ENCODE measurements around the gene MIER1. TPM values are rescaled to one million over a fixed set of nuclear protein-coding genes. Genes with fewer than 3 reads are reported as not detected.
"Not testable (repeated sequence)": the region's sequence is repeated elsewhere in the genome, so short reads cannot be mapped to it uniquely, and the experiment has no call there.

The MIER1 gene
- 31.8 and 32.5 TPM in 2 replicates for total RNA-seq
- long read RNA-seq, full-length matches to known transcripts = 3 of 17 reads
- long read RNA-seq, partial matches to known transcripts = 5 of 17 reads
- long read RNA-seq, other reads (novel, unspliced or antisense) = 9 of 17 reads

DNA sequence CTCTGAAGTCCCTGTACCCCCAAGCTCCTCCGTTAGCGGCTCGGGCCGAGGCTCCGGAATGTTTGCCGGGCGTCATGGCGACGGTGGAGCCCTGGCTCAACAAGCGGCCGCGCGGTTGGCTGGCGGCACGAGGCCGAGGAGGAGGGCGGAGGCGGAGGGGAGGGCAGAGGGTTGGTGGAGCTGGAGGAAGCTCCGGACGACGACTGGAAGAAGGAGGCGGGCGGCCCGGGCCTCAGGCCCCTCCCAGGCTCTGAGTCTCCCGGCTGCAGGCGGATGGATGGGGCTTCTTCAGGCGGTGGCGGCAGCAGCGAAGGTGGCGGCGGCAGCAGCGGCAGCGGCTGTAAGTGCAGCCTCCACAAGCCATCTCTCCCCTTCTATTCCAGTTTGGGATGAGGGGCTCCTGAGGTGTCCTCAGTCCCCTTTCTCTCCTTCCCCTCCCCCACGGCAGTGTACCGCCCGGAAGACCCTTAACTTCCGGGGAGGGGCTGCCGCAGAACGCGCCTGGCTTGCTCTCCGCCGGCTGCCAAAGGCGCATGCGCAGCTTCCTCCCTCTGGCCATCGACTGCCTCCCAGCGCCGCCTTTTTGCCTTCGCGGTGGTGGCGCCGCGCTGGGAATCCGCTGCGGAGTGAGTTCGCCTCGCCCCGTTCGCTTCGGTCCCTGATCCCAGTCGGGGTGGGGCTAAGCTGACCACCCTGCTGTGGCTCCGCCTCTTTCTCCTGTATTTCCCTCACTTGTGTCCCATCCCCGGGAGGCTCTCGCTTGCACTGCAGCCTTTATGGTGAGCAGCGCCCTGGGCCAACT is at the start of gene MIER1, which contains the start of gene DNAI4:
TSS of gene MIER1 (plus strand) at position 235 of the 802 bp plus-strand sequence. CDS start at position 274, 39 bp downstream.
TSS of gene DNAI4 (minus strand) at position 101 of the 802 bp plus-strand sequence. CDS start at position 76, 25 bp downstream.
- peak within 1 kb of the TSS; percentile 95 for H3K4me3 Mint-ChIP-seq (ENCODE audit: low read depth)
- peak; percentile 98 for DNase-seq (ENCODE audit: low spot score, unreplicated experiment)
- peaks cover 23% of the 10 kb centered on the region for H3K4me1 Mint-ChIP-seq (ENCODE audit: low read depth)
- H3K27me3 Mint-ChIP-seq = no peaks in the 10 kb centered on the region
- H3K9me3 Mint-ChIP-seq (ENCODE audit: low read depth) = no peaks in the 10 kb centered on the region
- no peaks in the 10 kb centered on the region for H3K36me3 Mint-ChIP-seq (ENCODE audit: insufficient read depth)
- H3K27ac Mint-ChIP-seq = peak within 1 kb of the TSS; percentile 94
- TF ChIP-seq, protein P1, sequence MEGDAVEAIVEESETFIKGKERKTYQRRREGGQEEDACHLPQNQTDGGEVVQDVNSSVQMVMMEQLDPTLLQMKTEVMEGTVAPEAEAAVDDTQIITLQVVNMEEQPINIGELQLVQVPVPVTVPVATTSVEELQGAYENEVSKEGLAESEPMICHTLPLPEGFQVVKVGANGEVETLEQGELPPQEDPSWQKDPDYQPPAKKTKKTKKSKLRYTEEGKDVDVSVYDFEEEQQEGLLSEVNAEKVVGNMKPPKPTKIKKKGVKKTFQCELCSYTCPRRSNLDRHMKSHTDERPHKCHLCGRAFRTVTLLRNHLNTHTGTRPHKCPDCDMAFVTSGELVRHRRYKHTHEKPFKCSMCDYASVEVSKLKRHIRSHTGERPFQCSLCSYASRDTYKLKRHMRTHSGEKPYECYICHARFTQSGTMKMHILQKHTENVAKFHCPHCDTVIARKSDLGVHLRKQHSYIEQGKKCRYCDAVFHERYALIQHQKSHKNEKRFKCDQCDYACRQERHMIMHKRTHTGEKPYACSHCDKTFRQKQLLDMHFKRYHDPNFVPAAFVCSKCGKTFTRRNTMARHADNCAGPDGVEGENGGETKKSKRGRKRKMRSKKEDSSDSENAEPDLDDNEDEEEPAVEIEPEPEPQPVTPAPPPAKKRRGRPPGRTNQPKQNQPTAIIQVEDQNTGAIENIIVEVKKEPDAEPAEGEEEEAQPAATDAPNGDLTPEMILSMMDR (IDR thresholded peaks at IDR 0.05; ENCODE audit: unreplicated experiment) = peak; percentile 31

DNA sequence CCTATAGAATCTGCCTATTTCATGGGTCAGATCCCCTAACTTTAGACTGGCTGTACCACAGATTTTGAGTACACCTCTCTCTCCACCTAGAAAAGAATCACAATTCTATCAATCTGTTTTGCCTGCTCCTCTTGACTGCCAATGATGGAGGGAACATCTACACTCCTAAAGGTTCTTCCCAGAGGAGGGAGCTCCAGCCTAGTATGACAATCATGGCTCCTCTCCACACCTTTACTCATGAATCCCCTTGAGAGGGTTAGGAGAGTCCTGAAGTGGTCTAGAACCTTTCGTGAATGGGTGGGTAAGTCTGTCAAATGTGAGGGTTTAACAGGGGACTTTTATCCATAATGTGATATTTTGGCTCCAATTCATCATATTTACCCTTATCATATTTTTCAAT is 48.1 kb upstream of the MIER1 start:
- no peak overlapping the region for H3K4me3 Mint-ChIP-seq (ENCODE audit: low read depth)
- H3K4me1 Mint-ChIP-seq (ENCODE audit: low read depth) = no peaks in the 10 kb centered on the region
- no peak for DNase-seq (ENCODE audit: low spot score, unreplicated experiment)
- peaks cover 11% of the 10 kb centered on the region for H3K36me3 Mint-ChIP-seq (ENCODE audit: insufficient read depth)
- H3K9me3 Mint-ChIP-seq (ENCODE audit: low read depth) = peaks cover 20% of the 10 kb centered on the region
- no peak overlapping the region for H3K27ac Mint-ChIP-seq
- no peaks in the 10 kb centered on the region for H3K27me3 Mint-ChIP-seq
- TF ChIP-seq, protein P1 (IDR thresholded peaks at IDR 0.05; ENCODE audit: unreplicated experiment) = no peak

DNA sequence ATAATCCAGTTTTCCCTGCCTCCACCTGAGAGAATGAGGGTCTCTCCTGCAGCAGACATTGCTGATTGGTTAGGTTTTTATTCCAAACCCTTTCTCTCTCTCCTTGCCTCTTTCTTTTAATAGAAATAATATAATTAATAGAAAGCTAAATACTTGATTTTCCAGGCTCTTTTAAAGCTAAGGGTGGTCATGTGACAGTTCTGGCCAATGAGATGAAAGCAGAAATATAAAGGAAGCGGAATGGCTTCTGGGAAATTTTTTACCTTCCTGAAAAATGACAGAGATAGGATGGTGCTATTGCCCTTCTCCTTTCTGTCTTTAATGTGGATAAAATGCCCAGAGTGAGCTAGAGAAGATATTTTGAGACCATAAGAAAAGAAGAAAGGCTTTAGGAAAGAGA is 35.8 kb upstream of the MIER1 start:
- TF ChIP-seq, protein P1 (IDR thresholded peaks at IDR 0.05; ENCODE audit: unreplicated experiment) = no peak
- H3K36me3 Mint-ChIP-seq (ENCODE audit: insufficient read depth) = peaks cover 6% of the 10 kb centered on the region
- no peak overlapping the region for H3K4me3 Mint-ChIP-seq (ENCODE audit: low read depth)
- H3K27me3 Mint-ChIP-seq = no peaks in the 10 kb centered on the region
- no peak for DNase-seq (ENCODE audit: low spot score, unreplicated experiment)
- peaks cover 3% of the 10 kb centered on the region for H3K4me1 Mint-ChIP-seq (ENCODE audit: low read depth)
- no peaks in the 10 kb centered on the region for H3K9me3 Mint-ChIP-seq (ENCODE audit: low read depth)
- no peak overlapping the region for H3K27ac Mint-ChIP-seq

DNA sequence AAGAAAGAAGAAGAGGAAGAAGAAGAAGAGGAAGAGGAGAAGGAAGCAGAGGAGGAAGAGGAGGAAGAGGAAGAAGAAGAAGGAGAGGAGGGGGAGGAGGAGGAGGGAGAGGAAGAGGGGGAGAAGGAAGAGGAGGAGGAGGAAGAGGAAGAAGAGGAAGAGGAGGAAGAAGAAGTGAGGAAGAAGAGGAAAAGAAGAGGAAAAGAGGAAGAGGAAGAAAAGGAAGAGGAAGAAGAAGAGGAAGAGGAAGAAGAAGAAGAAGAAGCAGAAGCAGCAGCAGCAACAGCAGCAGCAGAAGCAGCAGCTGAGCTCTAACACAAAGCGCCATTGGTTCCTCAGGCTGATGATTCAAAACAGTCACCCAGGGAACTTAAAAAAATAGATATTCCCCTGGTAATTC is 34.2 kb upstream of the MIER1 start:
- H3K27me3 Mint-ChIP-seq = no peaks in the 10 kb centered on the region
- no peak for DNase-seq (ENCODE audit: low spot score, unreplicated experiment)
- TF ChIP-seq, protein P1 (IDR thresholded peaks at IDR 0.05; ENCODE audit: unreplicated experiment) = no peak
- H3K4me1 Mint-ChIP-seq (ENCODE audit: low read depth) = peaks cover 3% of the 10 kb centered on the region
- H3K27ac Mint-ChIP-seq = no peak overlapping the region
- no peak overlapping the region for H3K4me3 Mint-ChIP-seq (ENCODE audit: low read depth)
- no peaks in the 10 kb centered on the region for H3K9me3 Mint-ChIP-seq (ENCODE audit: low read depth)
- H3K36me3 Mint-ChIP-seq (ENCODE audit: insufficient read depth) = peaks cover 6% of the 10 kb centered on the region

DNA sequence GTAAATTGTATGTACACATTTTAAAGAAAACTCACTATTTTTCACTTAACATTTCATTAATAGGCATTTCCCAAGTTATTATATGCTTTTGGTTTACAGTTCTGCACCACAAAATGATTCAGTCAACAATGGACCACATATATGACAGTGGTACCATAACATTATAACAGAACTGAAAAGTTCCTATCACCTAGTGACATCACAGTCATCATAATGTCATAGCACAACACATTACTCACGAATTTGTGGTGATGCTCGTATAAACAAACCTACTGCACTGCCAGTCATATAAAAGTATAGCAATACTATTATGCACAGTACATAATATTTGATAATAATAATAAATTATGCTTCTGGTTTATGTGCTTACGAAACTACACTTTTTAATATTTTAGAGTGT is 31.1 kb upstream of the MIER1 start:
- TF ChIP-seq, protein P1 (IDR thresholded peaks at IDR 0.05; ENCODE audit: unreplicated experiment) = no peak
- no peaks in the 10 kb centered on the region for H3K27me3 Mint-ChIP-seq
- peaks cover 3% of the 10 kb centered on the region for H3K4me1 Mint-ChIP-seq (ENCODE audit: low read depth)
- peaks cover 3% of the 10 kb centered on the region for H3K36me3 Mint-ChIP-seq (ENCODE audit: insufficient read depth)
- no peak for DNase-seq (ENCODE audit: low spot score, unreplicated experiment)
- H3K27ac Mint-ChIP-seq = no peak overlapping the region
- H3K9me3 Mint-ChIP-seq (ENCODE audit: low read depth) = no peaks in the 10 kb centered on the region
- no peak overlapping the region for H3K4me3 Mint-ChIP-seq (ENCODE audit: low read depth)

DNA sequence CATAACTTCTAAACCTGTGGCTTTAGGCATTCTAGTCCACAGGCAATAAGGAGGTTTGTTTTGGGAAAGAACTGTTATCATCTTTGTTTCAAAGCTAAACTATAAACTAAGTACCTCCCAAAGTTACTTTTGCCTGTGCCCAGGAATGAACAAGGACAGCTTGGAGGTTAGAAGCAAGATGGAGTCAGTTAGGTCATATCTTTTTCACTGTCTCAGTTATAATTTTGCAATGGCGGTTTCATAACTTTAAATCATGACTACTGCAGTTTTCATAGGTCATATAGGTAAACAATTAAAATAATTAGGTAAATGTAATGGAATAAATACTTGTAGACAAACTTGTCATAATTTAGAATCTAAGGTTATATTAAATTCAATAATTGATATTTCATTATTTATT is 9.6 kb upstream of the MIER1 start:
- H3K4me3 Mint-ChIP-seq (ENCODE audit: low read depth); H3K4me1 Mint-ChIP-seq (ENCODE audit: low read depth); H3K27ac Mint-ChIP-seq; H3K27me3 Mint-ChIP-seq; DNase-seq (ENCODE audit: low spot score, unreplicated experiment): not testable (repeated sequence)
- Mint-ChIP-seq H3K36me3 (ENCODE audit: insufficient read depth) (peaks cover 15% of the 10 kb centered on the region), H3K9me3 (ENCODE audit: low read depth) (peaks cover 10% of the 10 kb centered on the region)
